ENCODE measurements around the gene AKAP13. TPM values are rescaled to one million over a fixed set of nuclear protein-coding genes. Genes with fewer than 3 reads are reported as not detected.
A peak's percentile ranks its signal among the peaks of the same experiment; 100 is the strongest.

AKAP13 gene
- total RNA-seq, result 100 to 1,000 TPM; 128 to 460 (median 243) TPM

- Histone ChIP-seq H3K4me1 (no peaks in the 10 kb centered on the region), H3K36me3 (no peaks in the 10 kb centered on the region), H3K27me3 (no peaks in the 10 kb centered on the region), H3K27ac (peak within 1 kb of the TSS; percentile 95 to 97), H3K9me3 (no peaks in the 10 kb centered on the region), H3K4me3 (peak within 1 kb of the TSS; percentile 65 to 97)
- DNase-seq, result peak; percentile 96 to 98
- intact Hi-C loops (cut with DNase I; ENCODE audit: low total_unique reads), result no loop called here
- TF ChIP-seq CTCF (IDR thresholded peaks at IDR 0.05), result peak in 1 of 4 experiments; percentile 27
- TF ChIP-seq POLR2A (IDR thresholded peaks at IDR 0.05), result peak; percentile 78 to 97
Measured at GRCh38 chr15:85380217-85380811, at the start of gene AKAP13. Gene AKAP13 (plus strand): TSS chr15:85380603. CDS start chr15:85485721, 105,118 bp downstream.

- no peak overlapping the region for H3K4me3 ChIP-seq
- no peaks in the 10 kb centered on the region for H3K9me3 ChIP-seq
- intact Hi-C loops (cut with DNase I; ENCODE audit: low total_unique reads), result no loop called here
- DNase-seq, result peak; percentile 87 to 93
- H3K27me3 ChIP-seq, result no peaks in the 10 kb centered on the region
- peaks cover 0 to 8% of the 10 kb centered on the region in 2 donors for H3K4me1 ChIP-seq
- peak overlapping the region; percentile 83 to 97 for H3K27ac ChIP-seq
- H3K36me3 ChIP-seq, result no peaks in the 10 kb centered on the region
- TF ChIP-seq POLR2A (IDR thresholded peaks at IDR 0.05) (peak in 1 of 2 donors; percentile 22), CTCF (IDR thresholded peaks at IDR 0.05) (peak; percentile 79 to 84 (median 82))
Measured at GRCh38 chr15:85330901-85331588, 49.4 kb upstream of the AKAP13 start.

- H3K36me3 ChIP-seq, result no peaks in the 10 kb centered on the region
- no peaks in the 10 kb centered on the region for H3K9me3 ChIP-seq
- intact Hi-C loops (cut with DNase I; ENCODE audit: low total_unique reads), result no loop called here
- TF ChIP-seq CTCF (IDR thresholded peaks at IDR 0.05) (no peak), POLR2A (IDR thresholded peaks at IDR 0.05) (no peak)
- peaks cover 0 to 8% of the 10 kb centered on the region in 2 donors for H3K4me1 ChIP-seq
- DNase-seq, result no peak
- H3K4me3 ChIP-seq, result no peak overlapping the region
- H3K27me3 ChIP-seq, result no peaks in the 10 kb centered on the region
- H3K27ac ChIP-seq, result peak overlapping the region; percentile 83 to 97
Measured at GRCh38 chr15:85331655-85332285, 48.6 kb upstream of the AKAP13 start.

DNA sequence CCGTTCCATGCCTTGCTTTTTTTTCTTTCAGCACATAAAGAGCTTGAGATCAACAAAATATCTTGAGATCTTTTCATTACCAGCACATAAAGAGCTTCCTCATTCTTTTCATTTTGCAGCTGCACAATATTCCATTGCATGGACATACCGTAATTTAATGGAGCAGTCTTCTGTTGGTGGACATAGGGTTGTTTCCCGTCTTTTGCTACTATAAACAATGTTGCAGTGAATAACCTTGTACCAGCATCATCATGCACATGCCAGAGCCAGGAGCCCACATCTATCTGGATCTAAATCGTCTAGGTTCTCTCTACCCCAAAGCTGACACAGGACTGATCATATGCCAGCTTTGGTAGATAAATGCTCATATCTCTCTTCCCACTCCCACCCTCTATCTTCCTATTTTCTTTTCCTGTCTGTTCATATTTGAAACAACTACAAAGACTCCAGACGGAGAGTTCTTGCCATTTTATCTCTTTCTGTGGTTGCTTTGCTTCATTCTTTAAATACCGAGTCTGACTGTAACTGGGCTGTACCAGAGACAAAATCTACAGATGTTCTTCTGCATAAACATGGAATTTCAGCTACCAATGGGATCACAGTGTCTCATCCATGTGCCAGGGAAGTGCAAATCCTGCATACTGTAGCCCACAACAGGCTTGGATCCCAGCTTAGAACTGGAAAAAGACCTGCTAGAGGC lies 47.1 kb upstream of the AKAP13 start:
- intact Hi-C loops (cut with DNase I; ENCODE audit: low total_unique reads), result no loop called here
- no peak for DNase-seq
- Histone ChIP-seq H3K4me1 (peaks cover 0 to 8% of the 10 kb centered on the region in 2 donors), H3K9me3 (no peaks in the 10 kb centered on the region), H3K36me3 (no peaks in the 10 kb centered on the region), H3K4me3 (no peak overlapping the region), H3K27ac (peak overlapping the region; percentile 83 to 97), H3K27me3 (no peaks in the 10 kb centered on the region)
- no peak for TF ChIP-seq CTCF (IDR thresholded peaks at IDR 0.05)
- no peak for TF ChIP-seq POLR2A (IDR thresholded peaks at IDR 0.05)

Measured in uterus (tissue), 4 donors.